ENCODE data around the gene SRPX.

The SRPX gene

DNA sequence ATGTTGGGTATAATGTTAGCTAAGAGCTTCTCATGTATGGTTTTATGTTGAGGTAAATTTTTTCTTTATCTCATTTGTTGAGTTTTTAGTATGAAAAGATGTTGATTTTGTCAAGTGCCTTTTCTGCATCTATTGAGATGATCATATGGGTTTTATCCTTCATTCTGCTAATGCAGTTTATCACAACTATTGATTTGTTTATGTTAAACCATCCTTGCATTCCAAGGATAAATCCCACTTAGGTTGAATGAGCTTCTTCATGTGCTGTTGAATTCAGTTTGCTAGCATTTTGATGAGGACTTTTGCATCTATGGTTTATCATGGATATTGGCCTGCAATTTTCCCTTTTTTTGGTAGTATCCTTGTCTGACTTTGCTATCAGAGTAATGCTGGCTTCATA lies 121.0 kb downstream of the SRPX start:
- TF ChIP-seq, protein P1, sequence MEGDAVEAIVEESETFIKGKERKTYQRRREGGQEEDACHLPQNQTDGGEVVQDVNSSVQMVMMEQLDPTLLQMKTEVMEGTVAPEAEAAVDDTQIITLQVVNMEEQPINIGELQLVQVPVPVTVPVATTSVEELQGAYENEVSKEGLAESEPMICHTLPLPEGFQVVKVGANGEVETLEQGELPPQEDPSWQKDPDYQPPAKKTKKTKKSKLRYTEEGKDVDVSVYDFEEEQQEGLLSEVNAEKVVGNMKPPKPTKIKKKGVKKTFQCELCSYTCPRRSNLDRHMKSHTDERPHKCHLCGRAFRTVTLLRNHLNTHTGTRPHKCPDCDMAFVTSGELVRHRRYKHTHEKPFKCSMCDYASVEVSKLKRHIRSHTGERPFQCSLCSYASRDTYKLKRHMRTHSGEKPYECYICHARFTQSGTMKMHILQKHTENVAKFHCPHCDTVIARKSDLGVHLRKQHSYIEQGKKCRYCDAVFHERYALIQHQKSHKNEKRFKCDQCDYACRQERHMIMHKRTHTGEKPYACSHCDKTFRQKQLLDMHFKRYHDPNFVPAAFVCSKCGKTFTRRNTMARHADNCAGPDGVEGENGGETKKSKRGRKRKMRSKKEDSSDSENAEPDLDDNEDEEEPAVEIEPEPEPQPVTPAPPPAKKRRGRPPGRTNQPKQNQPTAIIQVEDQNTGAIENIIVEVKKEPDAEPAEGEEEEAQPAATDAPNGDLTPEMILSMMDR (conservative IDR thresholded peaks at IDR 0.05; ENCODE audit: low read length): no peak
- no peak for DNase-seq (ENCODE audit: low read depth)
- no peak overlapping the region for H3K4me3 ChIP-seq (ENCODE audit: low read length)

Measured in AG10803 (cell line).